DOHH2 (cell line): Measurements from ENCODE around the gene ARX.

ENCODE experiments used
- H3F3A ChIP-seq: fragments of 200-600 bp; sonication (generic), shearing (Covaris generic); 2 replicates; pipeline ENCODE4 v1.6.0; 2016; ENCODE audit warnings: antibody characterized with exemption, mild to moderate bottlenecking; ENCODE audit not compliant: control insufficient read depth, insufficient read depth
- H3K27ac ChIP-seq: fragments of 200-600 bp; sonication (generic); 2 replicates; pipeline ENCODE4 v1.5.1; 2014; ENCODE audit warnings: low read depth, mild to moderate bottlenecking, low read length, moderate library complexity
- H3K27me3 ChIP-seq: fragments of 200-600 bp; sonication (generic); 2 replicates; pipeline ENCODE4 v1.6.1; 2014; ENCODE audit warnings: mild to moderate bottlenecking, low read length, mixed read lengths; ENCODE audit not compliant: control insufficient read depth
- H3K36me3 ChIP-seq: fragments of 200-600 bp; sonication (generic); 2 replicates; pipeline ENCODE4 v1.6.1; 2014; ENCODE audit warnings: mild to moderate bottlenecking, low read length, moderate library complexity, mixed read lengths; ENCODE audit not compliant: control insufficient read depth
- H3K4me1 ChIP-seq: fragments of 200-600 bp; sonication (generic); 2 replicates; pipeline ENCODE4 v1.6.1; 2014; ENCODE audit warnings: mild to moderate bottlenecking, low read length, mixed read lengths; ENCODE audit not compliant: control insufficient read depth
- H3K4me2 ChIP-seq: fragments of 200-600 bp; sonication (generic); 2 replicates; pipeline ENCODE4 v1.6.0; 2014; ENCODE audit warnings: mild to moderate bottlenecking, low read length, moderate library complexity
- H3K4me3 ChIP-seq: fragments of 200-600 bp; sonication (generic); 2 replicates; pipeline ENCODE4 v1.5.1; 2014; ENCODE audit warnings: mild to moderate bottlenecking, low read length, mixed read lengths
- H3K79me2 ChIP-seq: fragments of 200-600 bp; sonication (generic); 2 replicates; pipeline ENCODE4 v1.6.1; 2014; ENCODE audit warnings: mild to moderate bottlenecking, low read length, mixed read lengths; ENCODE audit not compliant: control insufficient read depth
- H3K9me2 ChIP-seq: fragments of 200-600 bp; sonication (generic); replicated peaks from 2 replicates; pipeline ENCODE4 v1.6.1; 2014; ENCODE audit warnings: mild to moderate bottlenecking, low read length, mixed read lengths; ENCODE audit not compliant: control insufficient read depth
- H3K9me3 ChIP-seq: fragments of 200-600 bp; sonication (generic); 2 replicates; pipeline ENCODE4 v1.6.1; 2014; ENCODE audit warnings: antibody characterized with exemption, low read length, mixed read lengths; ENCODE audit not compliant: control insufficient read depth, insufficient read depth
- H4K20me1 ChIP-seq: fragments of 200-600 bp; sonication (generic); 2 replicates; pipeline ENCODE4 v1.6.0; 2014; ENCODE audit warnings: low read depth, mild to moderate bottlenecking, antibody characterized with exemption, low read length, moderate library complexity; ENCODE audit not compliant: control insufficient read depth, insufficient read depth
- EZH2phosphoT487 ChIP-seq: fragments of 200-600 bp; sonication (generic); IDR thresholded peaks from 2 replicates; pipeline ENCODE4 v1.6.1; 2017; ENCODE audit warnings: borderline replicate concordance, mild to moderate bottlenecking, antibody characterized with exemption, low read length, moderate library complexity, mixed read lengths
- TF ChIP-seq, protein P1 (sequence below): fragments of 200-600 bp; sonication (generic); IDR thresholded peaks from one replicate; pipeline ENCODE4 v1.5.1; 2014; ENCODE audit warnings: antibody characterized with exemption, mild to moderate bottlenecking, low read depth, low read length; ENCODE audit not compliant: poor library complexity, severe bottlenecking

Gene ARX

DNA sequence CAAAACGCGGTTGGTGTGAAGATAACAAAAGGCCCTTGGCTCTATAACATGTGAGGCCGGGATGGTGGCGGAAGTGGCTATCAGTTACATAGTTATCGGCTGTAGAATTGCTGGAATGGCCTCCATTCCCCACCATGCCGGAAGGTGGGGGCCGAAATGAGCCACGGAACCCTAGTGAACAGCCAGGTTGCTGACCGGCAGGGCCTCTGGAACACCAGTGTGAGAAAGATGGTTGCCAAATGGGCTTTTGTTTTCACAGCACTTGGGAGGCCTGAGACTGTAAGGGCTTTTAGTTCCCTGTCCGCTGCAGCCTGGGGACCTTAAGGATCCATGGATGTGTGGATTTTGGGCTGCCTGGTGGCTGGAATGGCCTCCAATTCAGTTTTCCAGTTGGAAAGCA is 23.3 kb upstream of the ARX start:
- no peaks in the 10 kb centered on the region for H4K20me1 ChIP-seq
- no peaks in the 10 kb centered on the region for H3K9me2 ChIP-seq
- no peaks in the 10 kb centered on the region for H3K9me3 ChIP-seq
- H3K27ac ChIP-seq, result no peak overlapping the region
- TF ChIP-seq, protein P1, sequence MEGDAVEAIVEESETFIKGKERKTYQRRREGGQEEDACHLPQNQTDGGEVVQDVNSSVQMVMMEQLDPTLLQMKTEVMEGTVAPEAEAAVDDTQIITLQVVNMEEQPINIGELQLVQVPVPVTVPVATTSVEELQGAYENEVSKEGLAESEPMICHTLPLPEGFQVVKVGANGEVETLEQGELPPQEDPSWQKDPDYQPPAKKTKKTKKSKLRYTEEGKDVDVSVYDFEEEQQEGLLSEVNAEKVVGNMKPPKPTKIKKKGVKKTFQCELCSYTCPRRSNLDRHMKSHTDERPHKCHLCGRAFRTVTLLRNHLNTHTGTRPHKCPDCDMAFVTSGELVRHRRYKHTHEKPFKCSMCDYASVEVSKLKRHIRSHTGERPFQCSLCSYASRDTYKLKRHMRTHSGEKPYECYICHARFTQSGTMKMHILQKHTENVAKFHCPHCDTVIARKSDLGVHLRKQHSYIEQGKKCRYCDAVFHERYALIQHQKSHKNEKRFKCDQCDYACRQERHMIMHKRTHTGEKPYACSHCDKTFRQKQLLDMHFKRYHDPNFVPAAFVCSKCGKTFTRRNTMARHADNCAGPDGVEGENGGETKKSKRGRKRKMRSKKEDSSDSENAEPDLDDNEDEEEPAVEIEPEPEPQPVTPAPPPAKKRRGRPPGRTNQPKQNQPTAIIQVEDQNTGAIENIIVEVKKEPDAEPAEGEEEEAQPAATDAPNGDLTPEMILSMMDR, result no peak
- no peak for TF ChIP-seq EZH2phosphoT487
- no peak overlapping the region for H3K4me3 ChIP-seq
- H3F3A ChIP-seq, result no peaks in the 10 kb centered on the region
- no peaks in the 10 kb centered on the region for H3K79me2 ChIP-seq
- H3K27me3 ChIP-seq, result no peaks in the 10 kb centered on the region
- H3K4me2 ChIP-seq, result no peak overlapping the region
- H3K36me3 ChIP-seq, result no peaks in the 10 kb centered on the region
- no peaks in the 10 kb centered on the region for H3K4me1 ChIP-seq

DNA sequence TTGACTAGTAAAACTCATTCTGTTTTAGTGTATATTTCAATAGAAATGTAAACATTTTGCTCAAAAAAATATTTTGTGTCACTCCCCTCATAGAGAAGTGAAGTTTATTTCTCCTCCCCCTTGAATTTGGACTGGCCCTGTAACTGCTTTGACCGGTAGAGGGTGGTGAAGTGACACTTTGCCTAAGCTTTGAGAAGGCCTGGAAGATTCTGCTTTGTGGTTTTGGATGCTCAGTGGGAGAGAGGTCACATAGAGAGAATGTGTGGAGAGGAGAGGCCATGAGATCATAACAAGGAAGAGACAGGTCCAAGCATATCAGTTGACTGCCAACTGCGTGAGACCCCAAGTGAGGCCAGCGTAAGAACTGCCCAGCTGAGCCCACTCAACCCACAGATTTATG is 19.1 kb upstream of the ARX start:
- Histone ChIP-seq H3K4me2 (no peak overlapping the region), H3K79me2 (no peaks in the 10 kb centered on the region), H3K4me1 (no peaks in the 10 kb centered on the region), H3K9me2 (no peaks in the 10 kb centered on the region), H3F3A (no peaks in the 10 kb centered on the region), H3K36me3 (no peaks in the 10 kb centered on the region), H3K9me3 (no peaks in the 10 kb centered on the region), H3K27me3 (no peaks in the 10 kb centered on the region), H3K4me3 (no peak overlapping the region), H3K27ac (no peak overlapping the region), H4K20me1 (no peaks in the 10 kb centered on the region)
- TF ChIP-seq, protein P1, result no peak
- no peak for TF ChIP-seq EZH2phosphoT487

DNA sequence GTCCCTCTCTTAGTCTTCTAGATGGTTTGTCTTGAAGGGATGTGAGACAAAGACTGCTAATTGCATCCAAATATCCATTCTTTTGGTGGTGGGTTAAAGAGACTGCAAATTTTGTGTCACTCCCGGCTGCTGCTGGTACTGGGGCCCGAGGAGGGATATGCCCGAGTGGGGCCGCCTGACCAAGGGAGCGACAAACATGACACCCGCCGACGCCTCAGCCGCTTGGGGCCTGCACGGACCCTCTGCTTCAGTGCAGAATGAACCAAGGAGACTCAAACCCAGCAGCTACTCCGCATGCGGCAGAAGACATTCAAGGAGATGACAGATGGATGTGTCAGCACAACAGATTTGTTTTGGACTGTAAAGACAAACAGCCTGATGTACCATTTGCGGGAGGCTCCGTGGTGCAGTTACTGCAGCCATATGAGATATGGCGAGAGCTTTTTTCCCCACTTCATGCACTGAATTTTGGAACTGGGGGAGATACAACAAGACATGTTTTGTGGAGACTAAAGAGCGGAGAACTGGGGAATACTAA is 13.6 kb upstream of the ARX start:
- Histone ChIP-seq H3K4me1 (no peaks in the 10 kb centered on the region), H3K4me3 (no peak overlapping the region), H3K79me2 (no peaks in the 10 kb centered on the region), H3F3A (no peaks in the 10 kb centered on the region), H3K9me2 (no peaks in the 10 kb centered on the region), H4K20me1 (no peaks in the 10 kb centered on the region), H3K27ac (no peak overlapping the region), H3K4me2 (no peak overlapping the region), H3K9me3 (no peaks in the 10 kb centered on the region), H3K36me3 (no peaks in the 10 kb centered on the region), H3K27me3 (peaks cover 3% of the 10 kb centered on the region; the same call in 1 of the 2 replicates)
- TF ChIP-seq, protein P1, result no peak
- no peak for TF ChIP-seq EZH2phosphoT487
